ENCODE results near the gene MKNK2. TPM values are rescaled to one million over a fixed set of nuclear protein-coding genes. Genes with fewer than 3 reads are reported as not detected.
A peak's percentile ranks its signal among the peaks of the same experiment; 100 is the strongest.

The MKNK2 gene
- total RNA-seq, 1 experiment from 2014 or later: 240 TPM

DNA sequence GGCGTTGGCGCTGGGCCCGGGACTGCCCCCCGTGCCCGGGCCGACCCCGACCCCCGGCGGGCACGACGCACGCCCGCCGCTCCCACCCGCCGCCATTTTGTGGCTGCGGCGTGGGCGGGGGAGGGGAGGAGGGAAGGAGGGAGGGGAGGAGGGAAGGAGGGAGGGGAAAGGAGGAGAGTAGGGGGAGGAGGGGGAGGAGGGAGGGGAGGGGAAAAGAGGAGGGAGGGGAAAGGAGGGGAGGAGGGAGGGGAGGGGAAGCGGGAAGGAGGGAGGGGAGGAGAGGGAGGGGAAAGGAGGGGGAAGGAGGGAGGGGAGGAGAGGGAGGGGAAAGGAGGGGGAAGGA, 35.5 kb downstream of the MKNK2 start, which contains the start of gene BTBD2:
Gene BTBD2 (minus strand): TSS at position 107 of the 343 bp plus-strand sequence. CDS start 11 bp downstream, at position 96.
- ChIA-PET POLR2A (no interaction called here), CTCF (no interaction called here)
- Histone ChIP-seq H3K4me3 (ENCODE audit: low read depth in 2 of 2, low read length in 2 of 2) (peak within 1 kb of the TSS; percentile 45 to 52), H3K27ac (ENCODE audit: low read length) (peak within 1 kb of the TSS; percentile 67), H3K9me3 (ENCODE audit: control insufficient read depth, insufficient read depth, low read depth, low read length) (no peaks in the 10 kb centered on the region), H3K4me1 (ENCODE audit: control insufficient read depth, insufficient read depth, low read length) (no peaks in the 10 kb centered on the region), H3K27me3 (ENCODE audit: control insufficient read depth, insufficient read depth, low read length) (no peaks in the 10 kb centered on the region), H3K36me3 (ENCODE audit: control insufficient read depth, insufficient read depth, low read length) (peaks cover 3% of the 10 kb centered on the region; the same call in 1 of the 2 replicates)
- in situ Hi-C loops (cut with HindIII; ENCODE audit: low pct_unique_long_range_greater_than_20kb, low sequenced_read_pairs) (no loop called here), intact Hi-C loops (cut with micrococcal nuclease; ENCODE audit: unreplicated experiment) (no loop called here)
- no TSS peak for BruUV-seq (replicated peaks)
- DNase-seq (ENCODE audit: low read depth, low spot score) (no peak), ATAC-seq (peak; percentile 37)
- TF ChIP-seq SIN3A (IDR thresholded peaks at IDR 0.05; ENCODE audit: borderline replicate concordance, insufficient read depth, low read depth, low read length): no peak

DNA sequence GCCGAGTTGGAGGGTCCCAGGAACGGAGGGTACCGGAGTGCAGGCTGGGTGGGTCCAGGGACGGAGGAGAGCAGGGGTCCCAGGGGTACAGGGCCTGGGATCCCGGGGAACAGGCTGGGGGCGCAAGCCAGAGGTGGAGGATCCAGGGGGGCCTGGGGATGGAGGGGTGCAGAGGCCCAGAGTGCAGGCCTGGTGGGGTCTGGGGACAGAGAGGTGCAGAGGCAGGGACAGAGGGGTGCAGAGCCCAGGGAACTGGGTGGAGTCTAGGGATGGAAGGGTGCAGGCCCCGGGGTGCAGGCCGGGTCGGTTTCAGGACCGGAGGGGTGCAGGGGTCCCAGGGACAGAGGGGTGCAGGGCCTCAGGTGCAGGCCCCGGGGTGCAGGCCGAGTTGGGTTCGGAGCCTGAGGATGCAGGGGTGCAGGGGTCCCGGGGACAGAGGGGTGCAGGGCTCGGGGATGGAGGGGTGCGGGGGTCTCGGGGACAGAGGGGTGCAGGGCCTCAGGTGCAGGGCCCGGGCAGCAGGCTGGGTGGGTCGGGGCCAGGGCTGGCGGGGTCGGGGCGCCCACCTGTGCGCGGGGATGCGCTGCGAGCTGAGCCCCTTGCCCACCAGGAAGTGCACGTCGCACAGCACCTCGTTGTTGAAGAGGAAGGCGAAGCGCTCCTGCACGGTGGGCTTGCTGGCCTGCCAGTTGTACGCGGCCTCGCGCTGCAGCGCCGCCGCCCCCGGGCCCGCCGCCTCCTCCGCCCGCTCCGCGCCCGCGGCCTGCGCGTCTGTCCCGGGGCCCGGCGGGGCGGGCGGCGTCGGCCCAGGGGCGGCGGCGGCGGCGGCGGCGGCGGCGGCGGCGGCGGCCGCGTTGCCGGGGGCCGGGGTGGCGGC, 36.1 kb downstream of the MKNK2 start:
- POLR2A ChIA-PET: no interaction called here
- H3K27ac ChIP-seq (ENCODE audit: low read length): no peak overlapping the region

More for the DNA sequence above, 36.1 kb downstream of the MKNK2 start:
- intact Hi-C loops (cut with micrococcal nuclease; ENCODE audit: unreplicated experiment): no loop called here
- Histone ChIP-seq H3K9me3 (ENCODE audit: control insufficient read depth, insufficient read depth, low read depth, low read length) (no peaks in the 10 kb centered on the region), H3K36me3 (ENCODE audit: control insufficient read depth, insufficient read depth, low read length) (peaks cover 3% of the 10 kb centered on the region; the same call in 1 of the 2 replicates), H3K4me3 (ENCODE audit: low read depth in 2 of 2, low read length in 2 of 2) (peak overlapping the region; percentile 45 to 52), H3K4me1 (ENCODE audit: control insufficient read depth, insufficient read depth, low read length) (no peaks in the 10 kb centered on the region), H3K27me3 (ENCODE audit: control insufficient read depth, insufficient read depth, low read length) (no peaks in the 10 kb centered on the region)
- CTCF ChIA-PET: no interaction called here
- TF ChIP-seq SIN3A (IDR thresholded peaks at IDR 0.05; ENCODE audit: borderline replicate concordance, insufficient read depth, low read depth, low read length) (no peak), TCF7L2 (IDR thresholded peaks at IDR 0.05; ENCODE audit: low read depth, low read length) (no peak), POLR2AphosphoS5 (IDR thresholded peaks at IDR 0.05; ENCODE audit: low read depth, low read length) (no peak)
- TF ChIP-seq, protein P1, sequence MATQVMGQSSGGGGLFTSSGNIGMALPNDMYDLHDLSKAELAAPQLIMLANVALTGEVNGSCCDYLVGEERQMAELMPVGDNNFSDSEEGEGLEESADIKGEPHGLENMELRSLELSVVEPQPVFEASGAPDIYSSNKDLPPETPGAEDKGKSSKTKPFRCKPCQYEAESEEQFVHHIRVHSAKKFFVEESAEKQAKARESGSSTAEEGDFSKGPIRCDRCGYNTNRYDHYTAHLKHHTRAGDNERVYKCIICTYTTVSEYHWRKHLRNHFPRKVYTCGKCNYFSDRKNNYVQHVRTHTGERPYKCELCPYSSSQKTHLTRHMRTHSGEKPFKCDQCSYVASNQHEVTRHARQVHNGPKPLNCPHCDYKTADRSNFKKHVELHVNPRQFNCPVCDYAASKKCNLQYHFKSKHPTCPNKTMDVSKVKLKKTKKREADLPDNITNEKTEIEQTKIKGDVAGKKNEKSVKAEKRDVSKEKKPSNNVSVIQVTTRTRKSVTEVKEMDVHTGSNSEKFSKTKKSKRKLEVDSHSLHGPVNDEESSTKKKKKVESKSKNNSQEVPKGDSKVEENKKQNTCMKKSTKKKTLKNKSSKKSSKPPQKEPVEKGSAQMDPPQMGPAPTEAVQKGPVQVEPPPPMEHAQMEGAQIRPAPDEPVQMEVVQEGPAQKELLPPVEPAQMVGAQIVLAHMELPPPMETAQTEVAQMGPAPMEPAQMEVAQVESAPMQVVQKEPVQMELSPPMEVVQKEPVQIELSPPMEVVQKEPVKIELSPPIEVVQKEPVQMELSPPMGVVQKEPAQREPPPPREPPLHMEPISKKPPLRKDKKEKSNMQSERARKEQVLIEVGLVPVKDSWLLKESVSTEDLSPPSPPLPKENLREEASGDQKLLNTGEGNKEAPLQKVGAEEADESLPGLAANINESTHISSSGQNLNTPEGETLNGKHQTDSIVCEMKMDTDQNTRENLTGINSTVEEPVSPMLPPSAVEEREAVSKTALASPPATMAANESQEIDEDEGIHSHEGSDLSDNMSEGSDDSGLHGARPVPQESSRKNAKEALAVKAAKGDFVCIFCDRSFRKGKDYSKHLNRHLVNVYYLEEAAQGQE (IDR thresholded peaks at IDR 0.05; ENCODE audit: insufficient read depth in 1 of 2, low read depth in 2 of 2, low read length in 1 of 2): no peak
- TF ChIP-seq, protein P2, sequence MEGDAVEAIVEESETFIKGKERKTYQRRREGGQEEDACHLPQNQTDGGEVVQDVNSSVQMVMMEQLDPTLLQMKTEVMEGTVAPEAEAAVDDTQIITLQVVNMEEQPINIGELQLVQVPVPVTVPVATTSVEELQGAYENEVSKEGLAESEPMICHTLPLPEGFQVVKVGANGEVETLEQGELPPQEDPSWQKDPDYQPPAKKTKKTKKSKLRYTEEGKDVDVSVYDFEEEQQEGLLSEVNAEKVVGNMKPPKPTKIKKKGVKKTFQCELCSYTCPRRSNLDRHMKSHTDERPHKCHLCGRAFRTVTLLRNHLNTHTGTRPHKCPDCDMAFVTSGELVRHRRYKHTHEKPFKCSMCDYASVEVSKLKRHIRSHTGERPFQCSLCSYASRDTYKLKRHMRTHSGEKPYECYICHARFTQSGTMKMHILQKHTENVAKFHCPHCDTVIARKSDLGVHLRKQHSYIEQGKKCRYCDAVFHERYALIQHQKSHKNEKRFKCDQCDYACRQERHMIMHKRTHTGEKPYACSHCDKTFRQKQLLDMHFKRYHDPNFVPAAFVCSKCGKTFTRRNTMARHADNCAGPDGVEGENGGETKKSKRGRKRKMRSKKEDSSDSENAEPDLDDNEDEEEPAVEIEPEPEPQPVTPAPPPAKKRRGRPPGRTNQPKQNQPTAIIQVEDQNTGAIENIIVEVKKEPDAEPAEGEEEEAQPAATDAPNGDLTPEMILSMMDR (IDR thresholded peaks at IDR 0.05): no peak
- in situ Hi-C loops (cut with HindIII; ENCODE audit: low pct_unique_long_range_greater_than_20kb, low sequenced_read_pairs): no loop called here
- ATAC-seq: peak; percentile 64
- no TSS peak for BruUV-seq (replicated peaks)
- DNase-seq (ENCODE audit: low read depth, low spot score): no peak

Measured in Panc1 (cell line).